NCI-H2081 treated with DMSO at 0.1 percent for 48 hours (cell line): ENCODE results near the gene ARHGEF37.
"Not testable (repeated sequence)": the region's sequence is repeated elsewhere in the genome, so short reads cannot be mapped to it uniquely, and the experiment has no call there.

ENCODE experiments used
- DNase-seq: peaks from one replicate; lab custom pipeline; 2025; lab: John Stamatoyannopoulos, UW

The ARHGEF37 gene

GRCh38 chr5:149648464-149649393 lies 67.4 kb downstream of the ARHGEF37 start:
- not testable (repeated sequence) for DNase-seq

GRCh38 chr5:149649730-149650129 lies 68.4 kb downstream of the ARHGEF37 start:
- not testable (repeated sequence) for DNase-seq

GRCh38 chr5:149651686-149652085 lies 70.4 kb downstream of the ARHGEF37 start:
- DNase-seq, result no peak

DNA sequence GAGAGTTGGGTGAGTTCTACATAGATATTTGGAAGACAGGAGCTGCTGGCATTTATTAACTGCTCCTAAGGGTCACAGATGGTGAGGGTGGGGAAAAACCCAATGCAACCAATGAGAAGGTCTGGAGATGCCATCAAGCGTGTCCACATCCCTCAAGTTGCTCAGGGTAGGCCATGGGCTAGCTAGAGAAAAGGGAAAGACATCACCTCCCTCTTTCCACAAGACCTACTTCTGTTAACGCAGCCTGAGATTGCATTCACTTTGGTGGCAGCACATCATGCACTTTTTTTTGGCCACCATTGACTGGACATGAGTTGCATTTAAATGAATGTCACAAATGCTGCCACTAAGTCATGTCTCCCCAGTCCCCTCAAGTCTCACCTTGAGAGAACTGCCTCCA lies 71.4 kb downstream of the ARHGEF37 start:
- no peak for DNase-seq

- DNase-seq, result no peak
These were observed 72.9 kb downstream of the ARHGEF37 start for GRCh38 chr5:149654231-149654630.

- DNase-seq, result no peak
These were observed 73.7 kb downstream of the ARHGEF37 start for GRCh38 chr5:149654883-149655505.

DNA sequence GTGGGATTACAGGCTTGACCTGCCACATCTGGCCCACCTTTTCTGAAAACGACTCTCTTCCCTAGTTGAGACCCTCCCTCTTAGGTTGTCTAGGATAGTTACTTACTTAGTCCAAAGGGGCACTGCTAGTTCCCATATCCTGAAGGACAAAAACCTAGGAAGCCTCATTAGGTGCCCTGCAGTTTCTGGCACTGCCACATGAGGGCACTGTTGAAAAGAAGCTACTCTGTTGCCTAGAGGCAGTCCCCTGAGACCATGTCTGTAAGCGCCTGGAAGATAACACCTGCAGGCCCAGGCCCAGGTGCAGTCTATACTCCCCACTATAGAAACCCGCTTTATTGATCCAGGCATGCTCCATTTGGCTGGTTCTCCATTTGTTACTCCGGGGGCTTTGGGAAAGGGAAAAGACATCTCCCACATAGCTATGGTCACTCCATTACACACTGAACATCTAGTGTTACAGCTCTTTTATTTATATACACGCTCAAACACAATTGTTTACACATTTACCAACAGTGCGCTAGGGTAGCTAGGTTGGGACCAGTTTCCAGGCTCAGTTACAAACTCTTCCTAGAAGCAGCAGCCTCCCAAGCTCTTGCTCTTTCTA lies 75.4 kb downstream of the ARHGEF37 start:
- no peak for DNase-seq

DNA sequence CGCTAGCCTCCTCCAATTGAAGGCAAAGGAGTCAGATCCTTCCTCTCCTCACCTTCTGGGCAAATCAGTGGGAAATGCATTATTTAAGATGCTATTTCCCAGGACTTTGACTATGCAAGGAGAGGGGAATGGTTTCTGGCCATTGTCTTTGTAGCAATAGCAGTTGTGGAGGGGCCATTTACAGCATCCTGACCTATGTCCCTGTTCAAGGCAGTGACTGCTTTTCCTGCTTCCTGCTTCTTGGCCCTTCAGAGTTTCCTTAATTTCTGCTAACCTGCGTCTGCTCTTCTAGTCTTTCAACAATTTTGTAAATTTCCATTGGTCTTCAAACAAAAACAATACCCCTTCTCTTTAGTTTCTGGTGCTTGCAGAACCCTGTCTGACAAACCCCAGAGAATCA lies 76.0 kb downstream of the ARHGEF37 start:
- DNase-seq, result no peak

DNA sequence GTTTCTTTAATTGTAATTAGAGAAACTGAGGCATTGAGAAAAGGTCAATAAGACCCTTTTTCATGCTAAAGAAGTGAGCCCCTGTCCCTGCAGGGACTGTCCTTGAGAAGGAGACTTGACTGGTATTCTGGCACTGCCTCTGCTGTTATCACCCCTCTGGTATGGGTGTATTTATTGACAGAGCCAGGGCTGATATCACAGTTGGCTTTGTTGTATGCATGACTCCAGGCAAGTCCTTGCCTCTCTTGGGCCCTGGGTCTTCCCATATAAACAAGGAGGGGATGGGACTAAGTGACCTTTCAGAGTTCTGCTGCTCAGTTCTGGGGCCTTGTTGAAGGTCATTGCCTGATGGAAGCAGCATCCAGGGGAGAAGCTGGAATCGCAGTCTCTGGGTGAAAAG lies 77.0 kb downstream of the ARHGEF37 start:
- DNase-seq, result no peak

GRCh38 chr5:149664083-149664482 lies 82.8 kb downstream of the ARHGEF37 start:
- DNase-seq, result no peak

DNA sequence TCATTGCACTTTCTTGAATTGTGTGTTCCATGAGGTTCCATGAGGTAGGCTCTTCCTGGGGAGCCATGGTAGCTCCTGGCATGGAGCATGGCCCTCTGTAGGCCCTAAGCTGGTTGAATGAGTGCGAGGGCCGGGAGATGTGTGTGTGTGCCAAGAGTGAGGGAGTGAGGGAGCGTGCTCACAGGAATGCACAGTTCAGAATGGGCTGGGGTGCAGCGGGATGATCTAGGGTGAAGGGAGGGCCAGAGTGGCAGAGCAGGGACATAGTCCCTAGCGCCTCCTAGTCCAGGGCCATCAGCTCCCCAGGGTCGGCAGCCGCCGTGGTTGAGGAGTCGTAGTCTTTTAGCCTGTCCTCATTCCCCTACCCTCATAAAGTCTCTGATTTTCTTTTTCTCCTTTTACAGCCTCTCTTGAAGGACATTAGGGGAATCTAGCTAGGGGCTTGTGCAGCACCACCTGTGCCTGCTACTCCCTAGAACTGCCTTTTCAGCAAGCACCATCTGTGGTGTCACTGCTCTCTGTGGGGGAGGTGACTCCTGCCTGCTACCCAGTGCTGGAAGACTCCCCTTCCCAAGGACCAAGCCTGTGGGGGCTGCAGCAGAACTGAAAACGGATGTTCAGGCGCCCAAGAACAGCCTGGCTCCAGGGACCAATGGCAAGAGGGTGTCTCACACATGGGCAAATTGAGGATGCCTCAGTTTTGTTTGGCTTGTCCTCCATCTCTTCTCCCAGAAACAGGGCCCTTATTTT lies 83.5 kb downstream of the ARHGEF37 start:
- no peak for DNase-seq

GRCh38 chr5:149665416-149666175 lies 84.3 kb downstream of the ARHGEF37 start:
- no peak for DNase-seq

GRCh38 chr5:149666212-149666852 lies 85.0 kb downstream of the ARHGEF37 start:
- no peak for DNase-seq

- no peak for DNase-seq
These were observed 86.0 kb downstream of the ARHGEF37 start for GRCh38 chr5:149667084-149667828.

DNA sequence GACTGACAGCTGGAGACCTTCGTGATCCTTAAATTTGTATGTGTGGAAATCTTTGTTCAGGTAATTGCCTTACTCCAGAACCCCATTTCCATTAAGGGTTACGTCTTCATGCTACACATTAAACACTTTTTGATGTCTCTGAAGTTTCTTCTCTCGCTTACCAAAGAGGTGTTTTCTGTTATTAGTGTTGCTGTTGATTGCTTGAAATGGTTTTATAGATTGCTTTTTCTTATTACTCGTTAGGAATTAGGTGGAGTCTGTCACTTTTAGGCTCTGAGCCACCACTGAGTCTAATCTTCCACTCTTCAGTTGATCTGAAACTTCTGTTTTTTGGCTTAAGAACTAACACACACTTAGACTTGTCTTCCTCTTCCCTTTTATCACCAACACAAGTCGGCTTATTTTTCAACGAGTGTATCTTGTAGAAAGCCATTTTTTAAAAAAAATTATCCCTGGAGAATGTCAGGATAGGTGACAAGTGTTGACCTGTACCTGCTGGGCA lies 86.6 kb downstream of the ARHGEF37 start:
- DNase-seq, result no peak

DNA sequence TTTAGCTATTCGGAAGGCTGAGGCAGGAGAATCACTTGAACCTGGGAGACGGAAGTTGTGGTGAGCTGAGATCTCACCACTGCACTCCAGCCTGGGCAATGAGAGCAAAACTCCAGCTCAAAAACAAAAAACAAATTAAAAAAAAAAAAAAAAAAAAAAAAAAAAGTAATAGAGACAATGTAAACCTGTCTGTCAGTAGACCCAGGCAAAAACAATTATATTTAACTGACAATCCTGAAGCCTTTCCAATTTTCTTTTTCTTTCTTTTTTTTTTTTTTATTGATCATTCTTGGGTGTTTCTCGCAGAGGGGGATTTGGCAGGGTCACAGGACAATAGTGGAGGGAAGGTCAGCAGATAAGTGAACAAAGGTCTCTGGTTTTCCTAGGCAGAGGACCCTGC lies 88.0 kb downstream of the ARHGEF37 start:
- DNase-seq, result not testable (repeated sequence)

GRCh38 chr5:149671544-149671943 lies 90.2 kb downstream of the ARHGEF37 start:
- no peak for DNase-seq

DNA sequence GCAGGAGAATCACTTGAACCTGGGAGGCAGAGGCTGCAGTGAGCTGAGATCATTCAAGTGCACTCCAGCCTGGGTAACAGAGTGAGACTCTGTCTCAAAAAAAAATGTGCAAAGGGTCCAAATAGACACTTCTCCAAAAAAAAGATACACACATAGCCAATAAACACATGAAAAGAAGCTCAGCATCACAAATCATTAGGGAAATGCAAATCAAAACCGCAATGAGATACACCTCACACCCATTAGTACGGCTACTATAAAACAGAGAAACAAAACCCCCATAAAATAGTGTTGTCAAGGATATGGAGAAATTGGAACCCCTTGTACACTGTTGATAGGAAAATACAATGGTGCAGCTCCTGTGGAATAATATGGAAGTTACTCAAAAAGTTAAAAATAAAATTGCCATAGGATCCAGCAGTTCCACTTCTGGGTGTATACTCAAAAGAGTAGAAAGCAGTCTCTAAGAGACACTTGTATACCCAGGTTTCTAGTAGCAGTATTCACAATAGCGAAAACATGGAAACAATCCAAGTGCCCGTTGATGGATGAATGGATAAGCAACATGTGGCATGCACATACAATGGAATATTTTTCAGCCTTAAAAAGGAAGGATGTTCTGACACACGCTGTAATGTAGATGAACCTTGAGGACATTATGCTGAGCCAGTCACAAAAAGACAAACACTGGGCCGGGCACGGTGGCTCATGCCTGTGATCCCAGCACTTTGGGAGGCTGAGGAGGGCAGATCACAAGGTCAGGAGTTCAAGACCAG lies 91.6 kb downstream of the ARHGEF37 start:
- DNase-seq, result no peak

DNA sequence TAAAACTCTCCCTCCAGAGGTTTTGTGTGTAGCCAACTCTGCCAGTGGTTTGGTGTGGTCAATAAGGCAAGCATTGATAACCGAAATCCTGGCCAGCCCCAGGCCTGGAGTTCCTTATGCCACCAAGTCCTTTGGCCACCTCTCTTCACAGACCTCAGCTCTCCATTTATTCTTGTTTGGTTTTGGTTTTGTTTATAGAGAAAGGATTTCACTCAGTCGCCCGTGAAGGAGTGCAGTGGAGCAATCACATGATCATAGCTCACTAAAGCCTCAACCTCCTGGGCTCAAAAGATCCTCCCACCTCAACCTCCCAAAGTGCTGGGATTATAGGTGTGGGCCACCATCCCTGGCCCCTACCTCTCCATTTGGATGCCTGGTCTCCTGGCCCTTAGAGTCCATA lies 93.4 kb downstream of the ARHGEF37 start:
- no peak for DNase-seq
